ENCODE measurements around the gene ACOT7.
A peak's percentile ranks its signal among the peaks of the same experiment; 100 is the strongest.

ACOT7 gene

GRCh38 chr1:6262555-6263420 is 130.8 kb downstream of the ACOT7 start:
- no peak for DNase-seq

GRCh38 chr1:6261615-6261995 is 132.0 kb downstream of the ACOT7 start:
- no peak for DNase-seq

DNA sequence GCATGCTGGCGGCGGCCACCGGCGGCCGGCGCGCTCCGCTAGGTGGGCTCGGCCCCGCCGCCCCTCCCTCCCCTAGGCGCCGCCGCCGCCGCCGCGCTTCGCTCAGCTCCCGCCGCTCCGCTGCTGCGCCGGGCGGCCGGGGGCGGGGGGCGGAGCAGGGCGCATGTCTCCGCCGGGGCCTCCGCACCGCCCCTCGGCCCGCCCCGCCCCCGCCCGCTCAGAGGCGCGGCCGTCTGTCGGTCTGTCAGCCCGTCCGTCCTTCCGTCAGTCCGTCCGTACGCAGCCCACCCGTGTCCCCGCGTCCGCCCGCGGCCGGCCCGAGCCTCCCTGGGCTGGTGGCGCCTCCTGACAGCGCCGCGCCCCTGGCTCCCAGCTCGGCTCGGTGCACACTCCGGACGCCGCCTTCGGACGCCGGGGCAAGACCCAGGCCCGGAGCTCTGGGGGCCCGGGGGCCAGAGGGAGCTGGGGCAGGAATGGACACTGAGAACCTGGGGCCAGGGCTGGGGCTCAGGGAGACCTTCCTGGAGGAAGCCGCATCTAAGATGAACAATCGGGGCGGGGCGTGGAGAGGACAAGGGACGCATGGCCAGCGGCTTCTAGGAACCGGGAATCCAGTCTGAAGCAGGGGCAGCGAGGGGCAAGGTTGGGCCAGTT is 132.5 kb downstream of the ACOT7 start, which contains the start of gene GPR153:
Gene GPR153 (minus strand): TSS at position 138 of the 654 bp plus-strand sequence. CDS start 6,193 bp downstream, outside the sequence.
- DNase-seq: no peak

DNA sequence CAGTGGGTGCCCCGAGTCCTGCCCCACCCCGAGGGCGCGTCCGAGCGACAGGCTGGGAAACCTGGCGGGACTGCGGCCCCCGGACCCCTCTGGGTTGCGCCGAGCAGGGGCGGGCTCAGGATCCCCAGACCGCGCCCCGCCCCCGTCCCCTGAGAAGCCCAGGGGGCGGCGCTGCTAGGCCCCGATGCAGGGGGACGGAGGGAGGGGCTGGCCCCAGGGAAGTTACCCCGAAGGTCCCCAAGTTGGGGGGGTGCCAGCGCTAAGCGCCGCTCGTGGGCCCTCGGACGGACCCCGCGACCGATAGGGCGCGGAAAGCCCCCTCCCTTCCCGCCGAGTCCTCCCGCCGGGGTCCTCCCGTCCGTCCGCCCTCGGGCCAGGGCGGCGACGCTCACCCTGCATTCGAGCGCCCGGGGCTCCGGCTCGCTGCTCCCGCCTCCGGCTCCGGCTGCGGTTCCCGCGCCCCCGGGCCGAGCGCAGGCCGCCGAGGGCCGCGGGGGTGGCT is 133.1 kb downstream of the ACOT7 start:
- DNase-seq: no peak

DNA sequence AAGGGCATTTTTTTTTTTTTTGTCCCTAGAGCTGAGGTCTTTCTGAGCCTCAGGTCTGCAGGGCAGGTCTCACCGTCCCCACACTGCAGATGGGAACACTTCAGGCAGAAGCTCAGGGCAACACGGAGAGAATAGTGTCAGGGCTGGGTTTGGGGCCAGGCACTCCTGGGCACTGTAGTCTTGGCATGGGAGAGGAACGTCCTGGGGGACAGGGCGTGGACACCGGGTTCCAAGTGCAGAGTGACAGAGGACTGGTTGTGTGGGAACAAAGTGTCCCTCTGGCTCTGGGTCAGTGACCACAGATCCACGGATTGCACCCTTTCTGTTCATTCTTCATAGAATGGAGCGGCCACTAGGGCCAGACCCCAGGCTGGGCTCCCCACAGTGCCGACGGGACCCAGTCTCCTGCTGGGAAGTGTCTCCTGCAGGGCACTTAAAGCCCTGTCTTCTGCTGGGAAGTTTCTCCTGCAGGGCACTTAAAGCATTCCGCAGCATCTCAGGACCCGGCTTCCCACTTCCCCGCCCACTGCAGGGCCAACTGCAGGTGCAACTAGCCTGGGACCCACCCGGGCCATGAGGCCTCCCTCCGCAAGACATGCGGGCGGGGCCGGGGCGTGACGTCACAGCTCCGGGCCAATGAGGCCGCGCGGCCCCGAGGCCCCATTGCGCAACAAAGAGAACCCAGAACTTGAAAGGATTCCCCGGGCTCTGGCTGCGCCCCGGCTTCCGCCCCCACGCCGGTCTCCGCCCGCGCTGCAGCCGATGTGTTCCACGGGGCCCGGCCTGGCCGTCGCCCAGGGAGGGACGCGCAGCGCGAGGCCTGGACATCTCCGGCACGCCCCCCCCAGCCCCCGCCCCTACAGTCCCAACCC is 133.8 kb downstream of the ACOT7 start:
- DNase-seq: peak; percentile 63

DNA sequence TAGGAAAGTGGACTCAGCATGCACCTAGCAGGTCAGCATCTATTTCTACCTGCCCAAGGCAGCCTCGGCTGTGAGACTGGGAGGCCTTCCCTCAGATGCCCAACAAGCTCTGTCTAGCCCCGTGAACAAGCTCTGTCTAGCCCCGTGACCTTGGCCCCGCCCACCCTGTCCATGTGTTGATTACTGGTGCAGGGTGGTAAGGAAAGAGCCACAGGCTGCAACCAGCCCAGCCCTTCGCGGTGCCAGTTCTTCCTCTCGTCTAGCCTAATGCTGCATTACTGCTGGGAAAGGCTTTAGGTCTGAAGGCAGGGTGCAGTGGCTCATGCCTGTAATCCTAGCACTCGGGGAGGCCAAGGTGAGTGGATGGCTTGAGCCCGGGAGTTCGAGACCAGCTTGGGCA is 134.9 kb downstream of the ACOT7 start:
- DNase-seq: no peak

GRCh38 chr1:6257541-6258069 is 136.0 kb downstream of the ACOT7 start:
- no peak for DNase-seq

DNA sequence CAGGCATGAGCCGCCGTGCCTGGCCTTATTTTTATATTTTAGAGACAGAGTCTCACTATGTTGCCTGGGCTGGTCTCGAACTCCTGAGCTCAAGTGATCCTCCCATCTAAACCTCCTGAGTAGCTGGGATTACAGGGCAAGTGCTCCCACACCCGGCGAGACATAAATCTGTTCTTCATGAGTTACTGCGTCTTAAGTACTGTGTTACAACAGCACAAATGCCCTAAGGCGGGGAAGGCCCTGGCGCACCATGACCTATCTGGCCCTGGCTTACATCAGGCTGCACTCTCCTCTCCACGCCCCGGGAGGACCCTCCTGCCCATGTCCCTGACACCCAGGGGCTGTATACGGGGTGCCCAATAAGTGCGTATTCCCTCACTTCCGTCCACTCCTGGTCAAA is 136.9 kb downstream of the ACOT7 start:
- DNase-seq: no peak

DNA sequence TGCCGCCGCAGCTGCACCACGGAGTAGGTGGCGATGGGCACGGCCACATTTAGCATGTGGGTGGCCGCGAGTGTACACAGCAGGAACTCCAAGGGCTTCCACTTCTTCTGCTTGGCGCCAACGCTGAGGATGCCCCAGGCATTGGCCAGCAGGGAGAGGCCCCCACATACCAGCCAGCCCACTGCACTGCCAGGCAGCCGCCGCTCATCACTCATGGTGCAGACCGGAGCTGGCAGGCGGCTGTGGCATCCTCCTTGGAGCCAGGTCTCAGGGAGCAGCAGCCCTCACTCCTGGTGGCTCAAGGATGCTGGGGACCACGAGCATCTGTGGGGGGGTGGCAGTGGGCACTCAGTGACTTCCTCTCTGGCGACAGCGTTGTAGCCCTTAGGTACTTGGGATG is 138.9 kb downstream of the ACOT7 start:
- no peak for DNase-seq

DNA sequence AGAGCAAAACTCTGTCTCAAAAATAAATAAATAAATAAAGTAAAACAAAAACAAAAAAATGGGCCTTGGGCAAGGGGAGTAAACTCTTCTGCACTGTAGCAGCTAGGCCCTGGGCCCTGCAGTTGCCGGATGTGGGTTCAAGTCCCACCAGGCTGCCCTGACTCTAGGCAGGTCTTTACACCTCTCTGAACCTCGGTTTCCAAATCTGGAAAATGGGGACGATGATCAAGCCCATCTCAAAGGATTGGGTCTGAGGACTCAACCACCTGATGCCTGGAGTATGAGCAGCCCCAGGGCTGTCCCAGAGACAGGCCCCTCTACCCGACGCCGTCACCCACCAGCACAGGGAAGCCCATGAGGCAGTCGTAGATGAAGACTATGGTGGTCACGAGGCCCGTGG is 140.2 kb downstream of the ACOT7 start:
- no peak for DNase-seq

DNA sequence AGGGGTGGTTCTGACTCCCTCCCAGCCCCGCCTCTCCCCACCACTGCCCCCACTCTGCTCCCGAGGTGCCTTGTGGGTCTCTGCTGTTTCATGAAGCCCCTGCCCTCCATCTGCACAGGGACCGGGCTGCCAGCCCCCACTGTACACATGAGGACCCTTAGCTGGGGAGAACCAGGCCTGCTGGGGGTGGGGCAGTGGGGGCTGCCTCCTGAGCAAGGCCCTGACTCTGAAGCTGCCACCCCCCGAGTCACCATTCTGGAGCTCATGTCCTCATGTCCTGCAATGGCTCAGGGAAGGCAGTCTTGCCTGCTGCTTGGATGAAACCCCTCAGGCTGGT is 141.2 kb downstream of the ACOT7 start:
- DNase-seq: no peak

GRCh38 chr1:6251681-6252373 is 141.7 kb downstream of the ACOT7 start:
- DNase-seq: no peak

DNA sequence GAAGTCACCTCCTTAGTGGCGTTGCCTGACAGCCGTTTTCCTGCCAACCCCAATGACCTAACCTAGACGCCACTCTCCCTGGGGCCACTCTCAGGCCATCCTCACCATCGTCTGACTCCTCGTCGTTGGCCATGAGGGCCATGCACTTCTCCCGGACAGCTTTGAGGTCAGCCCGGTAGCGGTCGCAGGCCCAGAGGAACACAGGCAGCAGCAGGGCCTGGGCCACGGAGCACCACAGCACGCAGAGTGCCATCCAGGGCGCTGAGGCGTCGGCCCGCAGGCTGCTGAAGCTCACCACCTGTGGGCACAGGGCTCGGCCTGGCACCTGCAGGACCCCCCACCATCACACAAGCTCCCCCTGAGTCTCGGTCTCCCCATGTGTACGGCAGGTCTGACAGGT is 142.3 kb downstream of the ACOT7 start:
- no peak for DNase-seq

DNA sequence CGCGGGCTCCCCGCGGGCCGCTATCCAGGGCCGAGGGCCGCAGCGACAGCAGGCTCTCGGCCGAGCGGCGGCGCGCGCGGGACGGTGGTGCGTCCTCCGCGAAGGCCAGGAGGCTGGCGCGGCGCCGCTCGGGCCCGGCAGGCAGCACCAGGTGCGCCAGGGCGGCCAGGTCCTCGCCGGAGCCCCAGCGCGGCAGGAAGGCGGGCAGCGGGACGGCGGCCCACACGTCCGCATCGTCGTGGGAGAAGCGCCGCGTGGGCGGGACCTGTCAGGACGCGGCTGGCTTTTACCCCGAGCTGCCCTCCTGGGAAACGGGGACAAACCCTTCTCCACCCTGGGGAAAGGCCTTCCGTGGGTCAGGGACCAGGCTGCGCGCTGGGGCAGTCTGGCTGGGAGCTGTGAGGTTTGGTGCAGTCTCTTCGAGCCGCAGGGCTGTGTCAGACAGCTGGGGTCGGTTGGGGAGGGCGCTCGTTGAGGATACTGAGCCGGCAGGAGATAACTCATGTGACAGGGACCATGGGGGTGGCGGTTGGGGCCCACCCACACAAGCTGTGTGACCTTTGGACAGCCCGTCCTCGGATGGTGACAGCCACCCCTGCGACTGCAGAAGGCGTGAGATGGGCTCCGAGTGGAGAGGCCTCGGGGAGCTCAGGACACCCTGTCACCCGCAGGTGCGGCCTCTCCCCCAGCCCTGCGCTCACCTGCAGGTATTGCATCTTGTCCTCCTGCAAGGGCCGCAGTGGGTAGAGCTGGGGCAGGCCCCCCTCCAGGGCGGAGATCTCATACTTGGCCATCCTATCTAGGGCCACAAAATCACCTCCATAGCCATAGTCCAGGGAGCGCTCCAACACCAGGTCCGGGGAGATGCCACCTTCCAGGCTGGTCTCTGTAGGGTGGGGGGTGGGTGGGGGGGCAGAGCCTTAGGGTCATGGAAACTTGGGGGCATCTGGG is 143.6 kb downstream of the ACOT7 start:
- DNase-seq: no peak

DNA sequence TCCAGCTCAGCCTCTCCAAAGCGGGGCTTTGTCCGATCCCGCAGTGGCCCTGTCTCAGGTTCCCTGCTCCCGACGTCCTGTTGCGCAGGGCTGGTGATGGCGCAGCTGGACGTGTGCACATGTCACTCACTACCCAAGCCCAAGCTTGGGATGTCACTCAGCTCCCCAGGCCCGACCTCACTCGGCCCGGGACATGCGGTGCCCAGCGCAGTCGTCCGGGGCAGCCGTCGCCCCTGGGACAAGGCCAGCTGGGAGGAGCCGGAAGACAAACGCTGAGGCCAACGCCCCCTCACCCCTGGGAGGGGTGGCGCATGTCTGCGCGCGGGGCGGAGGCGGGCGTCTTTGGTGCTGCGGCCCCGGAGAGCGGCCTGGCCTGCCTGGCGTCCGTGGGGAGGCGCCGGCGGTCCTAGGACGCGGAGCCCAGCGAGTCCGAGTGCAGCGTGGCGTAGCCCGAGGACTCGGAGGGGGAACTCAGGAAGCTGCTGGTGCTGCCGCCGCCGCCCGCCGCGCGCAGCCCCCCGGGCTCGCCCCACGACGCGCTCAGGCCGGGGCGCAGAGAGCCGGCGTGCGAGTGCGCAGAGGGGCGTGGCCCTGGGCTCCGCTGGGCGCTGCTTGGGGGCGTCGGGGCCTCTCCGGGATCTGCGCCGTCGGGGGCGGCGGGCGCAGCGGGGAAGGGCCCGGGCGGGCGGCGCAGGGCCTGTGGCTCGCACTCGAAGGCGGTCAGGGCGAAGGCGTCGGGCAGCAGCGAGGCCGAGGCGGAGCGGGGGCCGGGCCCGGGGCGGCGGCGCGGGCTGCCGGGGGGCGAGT is 144.4 kb downstream of the ACOT7 start:
- no peak for DNase-seq

GRCh38 chr1:6248161-6248776 is 145.3 kb downstream of the ACOT7 start:
- DNase-seq: no peak

DNA sequence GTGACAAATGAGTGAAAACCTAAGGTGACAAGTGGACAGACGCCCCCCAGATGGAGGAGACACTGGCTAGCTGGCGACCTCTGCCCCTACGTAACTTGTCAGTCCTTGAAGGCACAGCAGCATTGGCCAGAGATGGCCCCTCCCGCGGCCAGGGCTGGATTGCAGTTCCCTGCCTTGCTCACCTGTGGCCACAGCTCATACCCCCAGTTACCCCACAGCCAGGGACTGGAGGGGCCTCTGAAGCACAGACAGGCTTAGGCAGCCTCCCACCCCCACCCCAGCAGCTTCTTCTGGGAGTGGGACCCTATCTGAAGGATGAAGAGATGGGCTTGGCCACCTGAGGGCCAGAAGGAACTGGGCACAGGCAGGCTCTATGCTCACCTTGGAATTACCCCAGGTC is 145.9 kb downstream of the ACOT7 start:
- no peak for DNase-seq

DNA sequence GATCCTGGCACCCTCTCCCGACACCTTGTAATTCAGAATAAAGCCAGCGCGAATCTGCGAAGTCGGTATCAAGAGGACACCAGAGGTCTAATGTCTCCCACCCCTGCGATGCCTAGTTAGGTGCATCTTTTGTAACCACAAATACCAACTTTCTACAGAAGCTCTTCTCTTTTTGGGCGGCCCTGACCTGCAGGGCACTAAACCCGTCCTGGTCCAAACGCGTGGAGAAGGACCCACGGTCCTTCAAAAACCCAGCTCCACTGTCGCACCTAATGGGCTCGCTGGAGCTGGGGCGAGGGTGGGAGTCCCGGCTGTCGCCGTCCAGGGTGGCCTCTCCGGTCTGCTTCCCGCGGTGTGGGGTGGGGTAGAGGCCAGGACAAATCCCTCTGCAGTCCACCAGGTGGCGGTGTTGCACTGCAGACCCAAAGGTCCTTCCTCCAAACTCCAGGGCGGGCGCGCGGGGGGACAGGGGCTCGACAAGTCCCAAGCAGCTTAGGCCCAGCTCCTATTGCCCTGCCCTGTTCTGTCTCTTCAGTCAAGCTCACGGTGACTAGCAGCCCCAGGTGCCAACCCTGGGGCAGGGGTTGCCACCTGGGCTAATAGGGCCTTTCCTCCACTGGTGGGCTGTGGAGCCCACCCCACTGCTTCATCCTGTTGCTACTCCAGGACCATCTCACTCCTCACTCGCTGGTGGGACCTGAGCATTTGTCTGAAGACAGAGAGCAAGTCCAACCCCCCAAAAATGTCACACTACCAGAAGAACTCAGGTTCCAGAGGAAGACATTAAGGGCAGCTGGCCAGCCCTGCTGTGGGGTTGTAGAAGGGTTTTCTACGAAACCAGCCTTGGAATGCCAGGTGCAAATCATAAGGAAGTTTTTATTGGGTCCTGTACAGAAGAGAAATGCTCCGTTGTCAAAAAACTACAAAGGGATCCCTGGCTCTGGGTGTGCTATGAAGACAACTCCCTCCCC is 146.8 kb downstream of the ACOT7 start:
- peak; percentile 10 for DNase-seq
